BLaER1 (cell line): ENCODE data around the gene MSL3.

ENCODE experiments used
- H3K27ac ChIP-seq: shearing (Covaris generic); formaldehyde crosslinking; 2 replicates; pipeline ENCODE4 v1.8.1; 2022
- H3K27me3 ChIP-seq: shearing (Covaris generic); formaldehyde crosslinking; 2 replicates; pipeline ENCODE4 v1.8.1; 2022
- H3K36me3 ChIP-seq: shearing (Covaris generic); formaldehyde crosslinking; 2 replicates; pipeline ENCODE4 v1.8.1; 2022
- H3K4me1 ChIP-seq: shearing (Covaris generic); formaldehyde crosslinking; 2 replicates; pipeline ENCODE4 v1.8.1; 2022
- H3K4me2 ChIP-seq: shearing (Covaris generic); formaldehyde crosslinking; 2 replicates; pipeline ENCODE4 v1.8.1; 2022
- H3K4me3 ChIP-seq: shearing (Covaris generic); formaldehyde crosslinking; 2 replicates; pipeline ENCODE4 v1.8.1; 2022
- H3K9ac ChIP-seq: shearing (Covaris generic); formaldehyde crosslinking; 2 replicates; pipeline ENCODE4 v1.8.1; 2022
- H3K9me3 ChIP-seq: shearing (Covaris generic); formaldehyde crosslinking; 2 replicates; pipeline ENCODE4 v1.8.1; 2022
- H4K20me1 ChIP-seq: shearing (Covaris generic); formaldehyde crosslinking; 2 replicates; pipeline ENCODE4 v1.8.1; 2022
- Cebpa-rat ChIP-seq: shearing (Covaris generic); IDR thresholded peaks from 2 replicates; pipeline ENCODE4 v1.8.1; 2022

MSL3 gene

GRCh38 chrX:11758400-11759171 lies 549 bp downstream of the MSL3 start:
- Histone ChIP-seq H3K4me3 (peak overlapping the region; percentile 77), H3K27ac (peak overlapping the region; percentile 15; the same call in 1 of the 2 replicates), H3K36me3 (peaks cover 22% of the 10 kb centered on the region), H3K4me2 (peak overlapping the region; percentile 87), H3K9me3 (no peaks in the 10 kb centered on the region; the same call in 1 of the 2 replicates), H3K9ac (peak overlapping the region; percentile 75), H3K4me1 (peaks cover 7% of the 10 kb centered on the region), H3K27me3 (peaks cover 55% of the 10 kb centered on the region), H4K20me1 (no peaks in the 10 kb centered on the region)
- no peak for TF ChIP-seq Cebpa-rat

DNA sequence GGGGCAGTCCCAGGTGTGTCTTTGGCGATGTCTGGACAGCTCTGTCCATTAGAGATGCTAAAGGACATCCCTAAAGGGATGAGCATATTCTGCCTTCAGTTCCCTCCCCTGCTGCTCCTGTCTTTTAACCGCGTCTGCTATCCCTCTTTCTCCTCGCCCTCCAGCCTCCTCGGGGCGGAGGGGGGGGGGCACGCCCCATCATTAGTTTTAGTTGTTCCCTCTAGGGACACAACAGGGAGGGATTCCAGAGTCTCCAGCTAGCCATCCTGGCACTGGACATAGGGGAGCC lies 1.1 kb downstream of the MSL3 start:
- Histone ChIP-seq H3K27me3 (peaks cover 55% of the 10 kb centered on the region), H3K27ac (peak overlapping the region; percentile 15; the same call in 1 of the 2 replicates), H3K9me3 (no peaks in the 10 kb centered on the region; the same call in 1 of the 2 replicates), H3K9ac (peak overlapping the region; percentile 75), H3K4me1 (peaks cover 8% of the 10 kb centered on the region), H3K4me3 (peak overlapping the region; percentile 77), H3K36me3 (peaks cover 27% of the 10 kb centered on the region), H4K20me1 (peaks cover 2% of the 10 kb centered on the region), H3K4me2 (peak overlapping the region; percentile 87)
- no peak for TF ChIP-seq Cebpa-rat

GRCh38 chrX:11759461-11760311 lies 1.6 kb downstream of the MSL3 start:
- peak overlapping the region; percentile 87 for H3K4me2 ChIP-seq

DNA sequence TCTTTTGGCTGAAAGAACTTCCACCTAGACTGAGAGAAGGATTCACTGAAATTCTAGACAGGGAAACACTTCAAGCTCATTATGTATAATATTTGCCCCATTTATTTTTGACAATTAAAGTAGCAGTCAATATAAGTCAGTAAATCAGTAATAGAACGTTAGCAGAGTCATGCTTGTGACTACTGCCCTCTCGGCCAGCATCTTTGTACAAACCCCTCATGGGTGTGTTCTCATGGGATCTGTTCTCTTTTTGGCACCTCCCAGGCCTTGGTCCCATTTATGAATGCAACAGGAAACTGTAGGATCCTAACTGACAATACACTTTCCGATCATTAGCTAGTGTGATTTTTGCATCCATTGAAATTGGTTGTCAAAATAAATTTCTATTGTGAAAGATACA lies 2.9 kb downstream of the MSL3 start:
- H3K27ac ChIP-seq = no peak overlapping the region
- peak overlapping the region; percentile 14; the same call in 1 of the 2 replicates for H3K4me3 ChIP-seq
- 0 out of 2 replicates have a peak overlapping the region, but pooled peaks have one; percentile 34 for H3K9ac ChIP-seq
- peaks cover 45% of the 10 kb centered on the region for H3K36me3 ChIP-seq
- H3K9me3 ChIP-seq = no peaks in the 10 kb centered on the region; the same call in 1 of the 2 replicates
- H3K27me3 ChIP-seq = peaks cover 62% of the 10 kb centered on the region
- no peak for TF ChIP-seq Cebpa-rat
- peaks cover 21% of the 10 kb centered on the region for H4K20me1 ChIP-seq
- H3K4me2 ChIP-seq = peak overlapping the region; percentile 55
- H3K4me1 ChIP-seq = peaks cover 15% of the 10 kb centered on the region

More at GRCh38 chrX:11759461-11760311, 1.6 kb downstream of the MSL3 start:
- Histone ChIP-seq H3K36me3 (peaks cover 33% of the 10 kb centered on the region), H3K27me3 (peaks cover 58% of the 10 kb centered on the region), H3K4me3 (peak overlapping the region; percentile 77), H4K20me1 (peaks cover 8% of the 10 kb centered on the region), H3K27ac (no peak overlapping the region), H3K9ac (peak overlapping the region; percentile 75; the same call in 1 of the 2 replicates), H3K9me3 (no peaks in the 10 kb centered on the region; the same call in 1 of the 2 replicates), H3K4me1 (peaks cover 14% of the 10 kb centered on the region)
- TF ChIP-seq Cebpa-rat = no peak

GRCh38 chrX:11764602-11765067 lies 6.6 kb downstream of the MSL3 start:
- Histone ChIP-seq H3K27me3 (peaks cover 86% of the 10 kb centered on the region), H3K27ac (no peak overlapping the region), H3K4me3 (no peak overlapping the region), H3K36me3 (peaks cover 63% of the 10 kb centered on the region), H3K9ac (no peak overlapping the region), H3K4me2 (no peak overlapping the region), H4K20me1 (peaks cover 32% of the 10 kb centered on the region), H3K9me3 (no peaks in the 10 kb centered on the region), H3K4me1 (peaks cover 15% of the 10 kb centered on the region)
- TF ChIP-seq Cebpa-rat = no peak

- Histone ChIP-seq H3K9me3 (no peaks in the 10 kb centered on the region), H3K4me2 (no peak overlapping the region), H3K27ac (no peak overlapping the region), H3K4me3 (no peak overlapping the region), H4K20me1 (peaks cover 32% of the 10 kb centered on the region), H3K27me3 (peaks cover 89% of the 10 kb centered on the region), H3K36me3 (peaks cover 64% of the 10 kb centered on the region), H3K9ac (no peak overlapping the region), H3K4me1 (peaks cover 15% of the 10 kb centered on the region)
- no peak for TF ChIP-seq Cebpa-rat
Measured at GRCh38 chrX:11765449-11765848, 7.4 kb downstream of the MSL3 start.

GRCh38 chrX:11766487-11766886 lies 8.4 kb downstream of the MSL3 start:
- Histone ChIP-seq H3K27ac (no peak overlapping the region), H3K36me3 (peaks cover 59% of the 10 kb centered on the region), H3K4me3 (no peak overlapping the region), H3K4me2 (no peak overlapping the region), H3K4me1 (0 out of 2 replicates have a peak, but pooled peaks cover 8% of the 10 kb centered on the region), H3K9ac (no peak overlapping the region), H4K20me1 (peaks cover 32% of the 10 kb centered on the region), H3K27me3 (peaks cover 90% of the 10 kb centered on the region), H3K9me3 (no peaks in the 10 kb centered on the region)
- no peak for TF ChIP-seq Cebpa-rat

DNA sequence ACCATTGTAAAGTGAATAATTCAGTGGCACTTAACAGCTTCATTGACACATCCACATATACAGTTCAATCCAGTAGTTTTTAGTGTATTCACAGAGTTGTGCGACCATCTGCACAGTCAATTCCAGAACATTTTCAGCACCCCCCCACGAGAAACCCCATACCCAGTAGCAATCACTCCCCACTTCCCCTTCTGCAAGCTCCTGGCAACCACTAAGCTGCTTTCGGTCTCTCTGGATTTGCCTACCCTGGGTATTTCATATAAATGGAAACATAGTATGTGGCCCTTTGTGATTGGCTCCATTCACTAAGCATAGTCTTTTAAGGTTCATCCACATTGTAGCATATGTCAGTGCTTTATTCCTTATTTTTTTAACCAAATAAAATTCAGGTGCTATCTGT lies 10.0 kb downstream of the MSL3 start:
- Histone ChIP-seq H3K9ac (no peak overlapping the region), H3K4me1 (0 out of 2 replicates have a peak, but pooled peaks cover 8% of the 10 kb centered on the region), H3K27ac (no peak overlapping the region), H3K4me2 (no peak overlapping the region), H3K4me3 (no peak overlapping the region), H3K36me3 (peaks cover 48% of the 10 kb centered on the region), H3K9me3 (no peaks in the 10 kb centered on the region), H4K20me1 (peaks cover 32% of the 10 kb centered on the region), H3K27me3 (peaks cover 89% of the 10 kb centered on the region)
- no peak for TF ChIP-seq Cebpa-rat

GRCh38 chrX:11770320-11770719 lies 12.3 kb downstream of the MSL3 start:
- no peak for TF ChIP-seq Cebpa-rat
- peaks cover 18% of the 10 kb centered on the region; the same call in 1 of the 2 replicates for H4K20me1 ChIP-seq
- H3K27ac ChIP-seq = no peak overlapping the region
- H3K9ac ChIP-seq = no peak overlapping the region
- H3K4me3 ChIP-seq = no peak overlapping the region
- no peaks in the 10 kb centered on the region for H3K9me3 ChIP-seq
- H3K4me2 ChIP-seq = no peak overlapping the region
- H3K36me3 ChIP-seq = peaks cover 25% of the 10 kb centered on the region
- H3K27me3 ChIP-seq = peaks cover 84% of the 10 kb centered on the region
- H3K4me1 ChIP-seq = peaks cover 5% of the 10 kb centered on the region; the same call in 1 of the 2 replicates
